ENCODE results near the gene ZNF324. TPM values are rescaled to one million over a fixed set of nuclear protein-coding genes. Genes with fewer than 3 reads are reported as not detected.

The ZNF324 gene
- total and polyA plus RNA-seq, 2 of the 13 experiments (the other 11 are each of a cell fraction or from before 2014, with no cell fraction given), result 1.1 to 4.7 TPM

- 0 out of 2 replicates have a peak, but pooled peaks have one; percentile 67 for TF ChIP-seq ZNF839 (CRISPR knock-in tag; IDR thresholded peaks at IDR 0.05; ENCODE audit: borderline replicate concordance)
- no peak for TF ChIP-seq WIZ (CRISPR knock-in tag; IDR thresholded peaks at IDR 0.05)
- TF ChIP-seq EHMT2 (IDR thresholded peaks at IDR 0.05; ENCODE audit: borderline replicate concordance, low read depth, low read length), result no peak
- TF ChIP-seq SMAD1 (CRISPR knock-in tag; IDR thresholded peaks at IDR 0.05; ENCODE audit: borderline replicate concordance, low read depth), result no peak
- TF ChIP-seq RBAK (CRISPR knock-in tag; IDR thresholded peaks at IDR 0.05), result no peak
- peak; percentile 98 for TF ChIP-seq KAT8 (CRISPR knock-in tag; IDR thresholded peaks at IDR 0.05)
- TF ChIP-seq SMARCC2 (IDR thresholded peaks at IDR 0.05), result no peak
- peak; percentile 82; the same call in 1 of the 2 replicates for TF ChIP-seq ZNF552 (CRISPR knock-in tag; IDR thresholded peaks at IDR 0.05; ENCODE audit: borderline replicate concordance)
- no peak; the same call in 1 of the 2 replicates for TF ChIP-seq ZNF318 (CRISPR knock-in tag; IDR thresholded peaks at IDR 0.05)
- TF ChIP-seq ZNF235 (CRISPR knock-in tag; IDR thresholded peaks at IDR 0.05; ENCODE audit: borderline replicate concordance), result no peak
- peak; percentile 73 for TF ChIP-seq MXD4 (CRISPR knock-in tag; IDR thresholded peaks at IDR 0.05)
- TF ChIP-seq HNF4G (IDR thresholded peaks at IDR 0.05; ENCODE audit: borderline replicate concordance, low read depth, low read length), result no peak
- TF ChIP-seq HNF4G (CRISPR knock-in tag; IDR thresholded peaks at IDR 0.05; ENCODE audit: borderline replicate concordance, low read depth), result peak; percentile 67
- peak; percentile 90 for TF ChIP-seq MYPOP (CRISPR knock-in tag; IDR thresholded peaks at IDR 0.05)
- TF ChIP-seq MATR3 (CRISPR knock-in tag; IDR thresholded peaks at IDR 0.05), result no peak
- TF ChIP-seq CREM (IDR thresholded peaks at IDR 0.05), result peak; percentile 86
- TF ChIP-seq CREM (CRISPR knock-in tag; IDR thresholded peaks at IDR 0.05), result no peak
- TF ChIP-seq TEAD2 (CRISPR knock-in tag; IDR thresholded peaks at IDR 0.05), result no peak
- TF ChIP-seq ZNF784 (CRISPR knock-in tag; IDR thresholded peaks at IDR 0.05; ENCODE audit: borderline replicate concordance), result no peak
- peak; percentile 81 for TF ChIP-seq SP2 (CRISPR knock-in tag; IDR thresholded peaks at IDR 0.05)
Observed at GRCh38 chr19:58499021-58499927, 32.4 kb downstream of the ZNF324 start (continued).
